ENCODE results near the gene NUAK2. TPM values are rescaled to one million over a fixed set of nuclear protein-coding genes. Genes with fewer than 3 reads are reported as not detected.

NUAK2 gene
- total RNA-seq, 2 donors from 2014 or later, result 5.1 to 8.6 TPM

- no peak for DNase-seq
- Mint-ChIP-seq H3K4me1 (peaks cover 14% of the 10 kb centered on the region), H3K4me3 (peak overlapping the region; percentile 81), H3K36me3 (ENCODE audit: low read depth) (peaks cover 4% of the 10 kb centered on the region), H3K27ac (no peak overlapping the region), H3K27me3 (peaks cover 53% of the 10 kb centered on the region)
- no peaks in the 10 kb centered on the region for H3K9me3 ChIP-seq (ENCODE audit: control insufficient read depth, low read length, poor library complexity, severe bottlenecking)
- ATAC-seq, result no peak
Measured at GRCh38 chr1:205342986-205343385, 21.4 kb upstream of the NUAK2 start.

DNA sequence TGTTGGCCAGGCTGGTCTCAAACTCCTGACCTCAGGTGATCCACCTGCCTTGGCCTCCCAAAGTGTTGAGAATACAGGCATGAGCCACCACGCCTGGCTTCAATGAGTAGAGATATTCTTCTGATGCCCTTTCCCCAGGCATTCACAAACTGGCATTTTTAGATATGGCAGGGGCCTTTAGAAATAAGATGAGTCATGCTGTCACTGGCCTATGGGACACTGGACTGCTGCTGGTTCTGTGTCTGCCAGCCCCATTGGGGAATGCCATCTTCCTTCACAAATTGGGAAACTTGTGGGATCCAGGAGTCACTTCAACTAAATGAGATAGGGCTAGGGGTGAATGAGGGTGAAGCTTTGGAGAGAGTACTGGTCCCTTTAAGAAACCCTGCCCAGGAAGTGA, 19.1 kb upstream of the NUAK2 start:
- ATAC-seq, result no peak
- peaks cover 33% of the 10 kb centered on the region for H3K27me3 Mint-ChIP-seq
- H3K4me1 Mint-ChIP-seq, result peaks cover 14% of the 10 kb centered on the region

GRCh38 chr1:205339717-205340116, 18.2 kb upstream of the NUAK2 start:
- H3K4me3 Mint-ChIP-seq, result no peak overlapping the region
- H3K27ac Mint-ChIP-seq, result no peak overlapping the region
- H3K36me3 Mint-ChIP-seq (ENCODE audit: low read depth), result peaks cover 4% of the 10 kb centered on the region
- H3K27me3 Mint-ChIP-seq, result peaks cover 24% of the 10 kb centered on the region
- no peak for ATAC-seq
- no peaks in the 10 kb centered on the region for H3K9me3 ChIP-seq (ENCODE audit: control insufficient read depth, low read length, poor library complexity, severe bottlenecking)
- H3K4me1 Mint-ChIP-seq, result peaks cover 12% of the 10 kb centered on the region
- no peak for DNase-seq

More for the DNA sequence above, 19.1 kb upstream of the NUAK2 start:
- Mint-ChIP-seq H3K36me3 (ENCODE audit: low read depth) (peaks cover 4% of the 10 kb centered on the region), H3K4me3 (no peak overlapping the region), H3K27ac (no peak overlapping the region)
- no peaks in the 10 kb centered on the region for H3K9me3 ChIP-seq (ENCODE audit: control insufficient read depth, low read length, poor library complexity, severe bottlenecking)
- no peak for DNase-seq

GRCh38 chr1:205339197-205339702, 17.7 kb upstream of the NUAK2 start:
- H3K4me3 Mint-ChIP-seq, result no peak overlapping the region
- H3K27ac Mint-ChIP-seq, result no peak overlapping the region
- H3K4me1 Mint-ChIP-seq, result peaks cover 8% of the 10 kb centered on the region
- ATAC-seq (no peak), DNase-seq (no peak)
- H3K36me3 Mint-ChIP-seq (ENCODE audit: low read depth), result peaks cover 4% of the 10 kb centered on the region
- no peaks in the 10 kb centered on the region for H3K9me3 ChIP-seq (ENCODE audit: control insufficient read depth, low read length, poor library complexity, severe bottlenecking)
- peaks cover 20% of the 10 kb centered on the region for H3K27me3 Mint-ChIP-seq

GRCh38 chr1:205338011-205338410, 16.5 kb upstream of the NUAK2 start:
- DNase-seq (no peak), ATAC-seq (no peak)
- Mint-ChIP-seq H3K4me1 (peaks cover 10% of the 10 kb centered on the region), H3K27ac (no peak overlapping the region), H3K4me3 (no peak overlapping the region), H3K27me3 (peaks cover 17% of the 10 kb centered on the region), H3K36me3 (ENCODE audit: low read depth) (peaks cover 8% of the 10 kb centered on the region)
- H3K9me3 ChIP-seq (ENCODE audit: control insufficient read depth, low read length, poor library complexity, severe bottlenecking), result no peaks in the 10 kb centered on the region

- Mint-ChIP-seq H3K36me3 (ENCODE audit: low read depth) (peaks cover 5% of the 10 kb centered on the region), H3K27ac (no peak overlapping the region), H3K4me3 (no peak overlapping the region), H3K4me1 (peaks cover 7% of the 10 kb centered on the region), H3K27me3 (peaks cover 12% of the 10 kb centered on the region)
- DNase-seq (no peak), ATAC-seq (no peak)
- H3K9me3 ChIP-seq (ENCODE audit: control insufficient read depth, low read length, poor library complexity, severe bottlenecking), result no peaks in the 10 kb centered on the region
Measured at GRCh38 chr1:205337481-205337880, 15.9 kb upstream of the NUAK2 start.

DNA sequence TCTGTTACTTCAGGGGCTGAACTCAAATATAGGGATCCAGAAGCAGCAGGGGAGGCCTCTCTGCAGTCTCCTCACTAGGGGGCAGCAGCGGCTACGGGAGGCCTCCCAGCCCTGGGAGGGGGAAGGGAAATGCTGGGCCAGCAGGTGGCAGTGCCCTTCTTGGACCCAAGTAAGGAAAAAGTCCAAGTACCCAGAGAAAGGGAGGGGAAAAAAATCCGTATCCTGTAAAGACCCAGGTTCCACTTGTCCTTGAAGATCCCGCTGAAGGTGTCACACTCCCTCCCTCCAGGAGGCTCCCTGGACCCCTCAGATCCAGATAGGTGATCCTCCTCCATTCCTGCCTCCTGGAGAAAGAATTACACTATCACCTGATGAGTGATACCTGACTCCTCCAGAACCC, 14.1 kb upstream of the NUAK2 start:
- ATAC-seq, result peak; percentile 97
- Mint-ChIP-seq H3K4me1 (peaks cover 7% of the 10 kb centered on the region), H3K27ac (no peak overlapping the region), H3K4me3 (no peak overlapping the region), H3K36me3 (ENCODE audit: low read depth) (peaks cover 5% of the 10 kb centered on the region), H3K27me3 (peaks cover 5% of the 10 kb centered on the region)
- DNase-seq, result peak; percentile 55 to 75 (median 58)
- H3K9me3 ChIP-seq (ENCODE audit: control insufficient read depth, low read length, poor library complexity, severe bottlenecking), result no peaks in the 10 kb centered on the region

DNA sequence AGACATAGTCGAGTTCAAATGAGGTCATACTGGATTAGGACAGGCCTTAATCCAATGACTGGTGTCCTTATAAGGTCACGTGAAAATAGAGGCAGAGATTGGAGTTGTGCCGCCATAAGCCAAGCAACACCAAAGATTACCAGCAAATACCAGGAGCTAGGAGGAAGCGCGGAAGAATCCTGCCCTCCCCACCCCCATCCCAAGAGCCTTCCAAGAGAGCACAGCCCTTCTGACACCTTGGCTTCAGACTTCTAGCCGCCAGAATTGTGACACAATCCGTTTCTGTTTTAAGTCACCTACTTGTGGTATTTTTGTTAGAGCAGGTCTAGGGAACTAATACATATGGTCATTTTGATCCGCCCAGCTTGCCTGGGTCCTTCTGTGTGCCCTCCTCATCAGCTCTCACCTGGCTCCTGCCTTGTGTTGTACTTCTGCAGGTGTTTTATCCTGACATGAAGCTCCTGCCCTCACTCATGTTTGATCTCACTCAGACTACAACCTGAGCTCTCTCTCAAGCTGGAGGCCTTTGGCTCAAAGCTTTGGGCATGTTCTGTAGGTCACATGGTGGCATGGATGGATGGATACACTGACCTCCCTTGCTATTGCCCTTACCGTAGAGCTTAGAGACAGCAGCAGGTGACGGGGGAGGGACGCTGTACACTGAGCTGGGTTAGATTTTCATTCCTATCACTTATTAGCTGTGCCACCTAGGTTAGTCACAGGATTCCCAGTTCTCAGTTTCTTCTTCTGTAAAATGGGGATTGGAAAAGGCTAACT, 10.7 kb upstream of the NUAK2 start:
- H3K9me3 ChIP-seq (ENCODE audit: control insufficient read depth, low read length, poor library complexity, severe bottlenecking), result no peaks in the 10 kb centered on the region
- Mint-ChIP-seq H3K4me3 (no peak overlapping the region), H3K27me3 (peaks cover 19% of the 10 kb centered on the region), H3K36me3 (ENCODE audit: low read depth) (peaks cover 8% of the 10 kb centered on the region), H3K27ac (no peak overlapping the region), H3K4me1 (peaks cover 8% of the 10 kb centered on the region)
- ATAC-seq (no peak), DNase-seq (no peak)

GRCh38 chr1:205330150-205330549, 8.6 kb upstream of the NUAK2 start:
- ATAC-seq (no peak), DNase-seq (no peak)
- no peaks in the 10 kb centered on the region for H3K9me3 ChIP-seq (ENCODE audit: control insufficient read depth, low read length, poor library complexity, severe bottlenecking)
- no peak overlapping the region for H3K27ac Mint-ChIP-seq
- peaks cover 33% of the 10 kb centered on the region for H3K27me3 Mint-ChIP-seq
- H3K36me3 Mint-ChIP-seq (ENCODE audit: low read depth), result peaks cover 8% of the 10 kb centered on the region
- peaks cover 15% of the 10 kb centered on the region for H3K4me1 Mint-ChIP-seq
- no peak overlapping the region for H3K4me3 Mint-ChIP-seq

DNA sequence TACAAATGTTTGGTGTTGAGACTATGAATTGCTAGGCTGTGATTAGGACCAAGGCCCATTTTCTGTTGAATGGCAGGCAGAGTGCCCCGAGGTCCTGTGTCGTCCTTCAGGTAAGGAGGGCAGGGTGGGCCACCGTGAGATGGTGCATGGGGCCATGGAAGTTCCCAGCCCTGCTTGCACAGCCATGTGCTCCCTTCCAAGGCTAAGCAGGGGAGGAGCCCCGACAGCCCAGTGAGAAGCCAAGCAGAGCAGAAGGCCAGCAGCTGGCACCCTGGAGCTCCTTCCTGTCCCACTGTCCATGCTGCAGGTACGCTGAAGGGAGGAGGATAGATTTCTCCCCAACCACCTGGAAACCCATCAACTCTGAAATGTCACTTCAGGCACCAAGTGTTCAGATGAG, 8.2 kb upstream of the NUAK2 start:
- peaks cover 8% of the 10 kb centered on the region for H3K36me3 Mint-ChIP-seq (ENCODE audit: low read depth)
- H3K4me1 Mint-ChIP-seq, result peaks cover 19% of the 10 kb centered on the region
- DNase-seq (no peak), ATAC-seq (no peak)
- H3K27me3 Mint-ChIP-seq, result peaks cover 33% of the 10 kb centered on the region
- no peaks in the 10 kb centered on the region for H3K9me3 ChIP-seq (ENCODE audit: control insufficient read depth, low read length, poor library complexity, severe bottlenecking)
- no peak overlapping the region for H3K4me3 Mint-ChIP-seq
- peak overlapping the region; percentile 54 for H3K27ac Mint-ChIP-seq

DNA sequence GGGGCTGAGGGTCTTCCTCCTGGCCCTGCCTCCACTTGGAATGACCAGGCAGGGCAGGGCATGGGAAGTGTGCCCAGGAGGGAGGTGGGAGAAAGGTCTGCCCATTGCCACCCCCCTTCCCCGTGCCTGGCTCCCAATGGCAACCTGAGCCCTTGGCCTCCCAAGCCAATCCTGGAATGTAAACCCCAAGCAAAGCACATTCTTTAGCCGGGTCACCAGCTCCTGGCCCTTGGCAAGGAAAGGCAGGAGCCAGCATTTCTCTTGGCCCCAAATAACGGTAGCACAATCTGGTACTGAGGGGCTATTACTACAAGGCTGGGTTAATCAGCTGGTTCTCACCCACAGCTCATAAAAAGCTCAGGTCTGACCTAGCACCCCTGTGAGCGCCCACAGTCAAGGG, 6.9 kb upstream of the NUAK2 start:
- H3K9me3 ChIP-seq (ENCODE audit: control insufficient read depth, low read length, poor library complexity, severe bottlenecking), result no peaks in the 10 kb centered on the region
- Mint-ChIP-seq H3K4me1 (peaks cover 24% of the 10 kb centered on the region), H3K4me3 (no peak overlapping the region), H3K27ac (no peak overlapping the region), H3K36me3 (ENCODE audit: low read depth) (peaks cover 7% of the 10 kb centered on the region), H3K27me3 (peaks cover 33% of the 10 kb centered on the region)
- ATAC-seq (no peak), DNase-seq (no peak)

DNA sequence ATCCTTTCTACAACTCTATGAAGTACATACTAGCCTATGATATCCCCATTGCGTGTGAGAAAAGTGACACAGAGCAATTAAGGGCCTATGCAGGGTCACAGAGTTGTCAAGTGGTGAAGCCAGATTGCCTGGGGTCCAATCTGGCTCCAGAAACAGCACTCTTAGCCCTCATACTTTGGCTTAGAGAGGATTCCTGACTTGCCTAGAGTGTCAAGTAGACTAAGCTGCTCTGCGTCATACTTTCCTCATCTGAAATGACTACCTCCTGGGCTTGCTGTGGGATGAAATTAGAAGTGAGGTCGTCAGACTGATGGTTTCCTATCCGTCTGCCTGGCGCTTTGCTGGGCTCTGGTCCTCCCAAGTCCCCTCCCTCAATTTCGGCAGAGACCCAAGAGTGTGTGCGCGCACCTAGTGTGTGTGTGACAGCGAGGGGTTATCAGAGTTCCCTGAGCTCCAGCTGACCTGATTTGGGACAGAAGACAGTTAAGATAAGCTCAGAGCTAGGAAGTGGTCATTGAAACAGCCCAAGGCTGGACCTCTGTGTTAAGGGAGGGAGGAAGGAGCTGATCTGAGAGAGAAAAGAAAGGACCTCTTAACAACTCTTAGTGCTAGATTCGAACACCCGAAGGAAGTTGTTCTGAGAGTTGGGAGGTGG, 5.4 kb upstream of the NUAK2 start:
- Mint-ChIP-seq H3K4me1 (peaks cover 24% of the 10 kb centered on the region), H3K36me3 (ENCODE audit: low read depth) (peaks cover 5% of the 10 kb centered on the region), H3K27me3 (peaks cover 32% of the 10 kb centered on the region), H3K27ac (no peak overlapping the region), H3K4me3 (no peak overlapping the region)
- no peak for DNase-seq
- no peaks in the 10 kb centered on the region for H3K9me3 ChIP-seq (ENCODE audit: control insufficient read depth, low read length, poor library complexity, severe bottlenecking)
- no peak for ATAC-seq

DNA sequence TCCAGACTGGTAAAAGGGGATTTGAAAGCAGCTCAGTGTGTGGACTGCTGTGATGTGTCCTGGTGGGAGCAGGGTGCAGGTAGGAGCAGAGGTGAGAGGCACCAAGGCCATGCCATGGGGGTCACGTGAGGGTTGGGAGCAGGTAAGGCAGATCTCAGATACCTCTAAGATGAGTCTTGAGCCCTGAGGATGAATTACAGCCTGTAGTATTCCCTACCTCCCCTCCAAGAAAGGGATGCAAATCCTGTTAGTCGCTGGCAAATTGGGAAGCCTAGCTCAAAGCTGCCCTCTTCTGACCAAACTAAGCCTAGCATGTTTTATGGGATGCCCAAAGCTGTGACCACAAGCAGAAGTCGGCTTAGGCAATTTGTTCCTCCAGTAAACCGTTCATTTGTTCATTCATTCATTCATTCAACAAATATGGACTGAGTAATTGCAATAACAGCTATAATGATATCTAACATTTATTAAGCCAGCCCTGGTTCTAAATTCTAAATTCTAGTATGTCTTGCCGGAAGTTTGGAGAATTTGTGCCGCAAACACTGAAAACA, 3.9 kb upstream of the NUAK2 start:
- Mint-ChIP-seq H3K36me3 (ENCODE audit: low read depth) (peaks cover 6% of the 10 kb centered on the region), H3K4me3 (peak overlapping the region; percentile 55), H3K27ac (no peak overlapping the region), H3K27me3 (peaks cover 26% of the 10 kb centered on the region), H3K4me1 (peaks cover 26% of the 10 kb centered on the region)
- ATAC-seq (no peak), DNase-seq (peak in 2 of 3 donors; percentile 23 to 51)
- no peaks in the 10 kb centered on the region for H3K9me3 ChIP-seq (ENCODE audit: control insufficient read depth, low read length, poor library complexity, severe bottlenecking)

All from T-helper 17 cell (primary cell).